CD4-positive, alpha-beta T cell treated with Interleukin-4 for 4 hours (primary cell): Measurements from ENCODE around the gene ARNT2.

Experiments
- DNase-seq: peaks from one replicate; pipeline ENCODE4 v3.0.0-alpha.2; 2020

The ARNT2 gene

GRCh38 chr15:80526556-80527340 lies 122.6 kb downstream of the ARNT2 start:
- no peak for DNase-seq

GRCh38 chr15:80527406-80527805 lies 123.2 kb downstream of the ARNT2 start:
- DNase-seq: no peak

GRCh38 chr15:80527961-80528360 lies 123.8 kb downstream of the ARNT2 start:
- no peak for DNase-seq

GRCh38 chr15:80530737-80531365 lies 126.7 kb downstream of the ARNT2 start:
- DNase-seq: no peak

- no peak for DNase-seq
These were observed 127.2 kb downstream of the ARNT2 start for GRCh38 chr15:80531388-80531787.

- DNase-seq: no peak
These were observed 127.6 kb downstream of the ARNT2 start for GRCh38 chr15:80531796-80532195.

- no peak for DNase-seq
These were observed 129.7 kb downstream of the ARNT2 start for GRCh38 chr15:80533790-80534333.

- DNase-seq: no peak
These were observed 132.0 kb downstream of the ARNT2 start for GRCh38 chr15:80536231-80536630.

- DNase-seq: no peak
These were observed 132.5 kb downstream of the ARNT2 start for GRCh38 chr15:80536716-80537115.

- no peak for DNase-seq
These were observed 140.9 kb downstream of the ARNT2 start for GRCh38 chr15:80545078-80545477.

GRCh38 chr15:80547264-80547663 lies 143.1 kb downstream of the ARNT2 start:
- no peak for DNase-seq

- no peak for DNase-seq
These were observed 145.0 kb downstream of the ARNT2 start for GRCh38 chr15:80549191-80549590.

GRCh38 chr15:80549654-80550053 lies 145.5 kb downstream of the ARNT2 start:
- no peak for DNase-seq

- DNase-seq: no peak
These were observed 146.2 kb downstream of the ARNT2 start for GRCh38 chr15:80550219-80550907.

GRCh38 chr15:80550908-80551260 lies 146.7 kb downstream of the ARNT2 start:
- no peak for DNase-seq

GRCh38 chr15:80551348-80551747 lies 147.2 kb downstream of the ARNT2 start:
- no peak for DNase-seq

- DNase-seq: no peak
These were observed 150.4 kb downstream of the ARNT2 start for GRCh38 chr15:80554560-80554959.

- no peak for DNase-seq
These were observed 152.6 kb downstream of the ARNT2 start for GRCh38 chr15:80556694-80557367.

- no peak for DNase-seq
These were observed 153.5 kb downstream of the ARNT2 start for GRCh38 chr15:80557441-80558234.

- DNase-seq: no peak
These were observed 154.6 kb downstream of the ARNT2 start for GRCh38 chr15:80558631-80559319.

- no peak for DNase-seq
These were observed 155.1 kb downstream of the ARNT2 start for GRCh38 chr15:80559320-80559693.

GRCh38 chr15:80559761-80560160 lies 155.6 kb downstream of the ARNT2 start:
- no peak for DNase-seq
